ENCODE data around the gene NAPSA.

- TF ChIP-seq SUZ12 (IDR thresholded peaks at IDR 0.05) (no peak), SP1 (IDR thresholded peaks at IDR 0.05) (no peak), CTBP1 (IDR thresholded peaks at IDR 0.05; ENCODE audit: borderline replicate concordance) (no peak), BHLHE40 (IDR thresholded peaks at IDR 0.05; ENCODE audit: borderline replicate concordance) (no peak), FOXM1 (IDR thresholded peaks at IDR 0.05; ENCODE audit: borderline replicate concordance) (no peak)
These were observed 14.2 kb upstream of the NAPSA start for GRCh38 chr19:50379602-50380001.

Data from HEK293T (cell line).